H9 (cell line): ENCODE results near the gene MXRA7. TPM values are rescaled to one million over a fixed set of nuclear protein-coding genes. Genes with fewer than 3 reads are reported as not detected.
"Not testable (repeated sequence)": the region's sequence is repeated elsewhere in the genome, so short reads cannot be mapped to it uniquely, and the experiment has no call there.

Source experiments
- DNase-seq: peaks from one replicate; pipeline ENCODE4 v3.0.0-alpha.2; 2017
- H2AFZ ChIP-seq: one replicate; pipeline ENCODE4 v1.6.1; 2013; ENCODE audit warnings: mild to moderate bottlenecking, low read length, control low read depth, moderate library complexity
- H2AK5ac ChIP-seq: 2 replicates; pipeline ENCODE4 v1.6.1; 2013; ENCODE audit warnings: low read length, control low read depth, mixed read lengths; ENCODE audit not compliant: insufficient read length
- H2BK120ac ChIP-seq: one replicate; pipeline ENCODE4 v1.6.1; 2013; ENCODE audit warnings: low read depth, mild to moderate bottlenecking, low read length, control low read depth, inconsistent platforms; ENCODE audit not compliant: poor library complexity, severe bottlenecking
- H2BK12ac ChIP-seq: 2 replicates; pipeline ENCODE4 v1.6.1; 2013; ENCODE audit warnings: low read length, control low read depth, mixed read lengths, low read depth; ENCODE audit not compliant: insufficient read length
- H2BK15ac ChIP-seq: 2 replicates; pipeline ENCODE4 v1.6.1; 2013; ENCODE audit warnings: low read depth, low read length, control low read depth
- H2BK20ac ChIP-seq: one replicate; pipeline ENCODE4 v1.6.1; 2013; ENCODE audit warnings: low read depth, mild to moderate bottlenecking, low read length, control low read depth, inconsistent platforms; ENCODE audit not compliant: poor library complexity, severe bottlenecking
- H2BK5ac ChIP-seq: 2 replicates; pipeline ENCODE4 v1.6.1; 2013; ENCODE audit warnings: low read length, control low read depth, mixed read lengths; ENCODE audit not compliant: insufficient read length
- H3K14ac ChIP-seq: 2 replicates; pipeline ENCODE4 v1.6.1; 2013; ENCODE audit warnings: low read length, control low read depth; ENCODE audit not compliant: insufficient read depth
- H3K18ac ChIP-seq: 2 replicates; pipeline ENCODE4 v1.6.1; 2013; ENCODE audit warnings: low read depth, mild to moderate bottlenecking, mixed read lengths, low read length, control low read depth; ENCODE audit not compliant: insufficient read length
- H3K23ac ChIP-seq: 2 replicates; pipeline ENCODE4 v1.6.1; 2013; ENCODE audit warnings: low read length, control low read depth, mixed read lengths, low read depth; ENCODE audit not compliant: insufficient read length
- H3K23me2 ChIP-seq: 2 replicates; pipeline ENCODE4 v1.6.1; 2013; ENCODE audit warnings: low read depth, mild to moderate bottlenecking, mixed read lengths, low read length, control low read depth; ENCODE audit not compliant: insufficient read length, poor library complexity, severe bottlenecking
- H3K27ac ChIP-seq: 2 replicates; pipeline ENCODE4 v1.5.1; 2013; ENCODE audit warnings: low read length, control low read depth, mixed read lengths, low read depth; ENCODE audit not compliant: insufficient read length
- H3K27me3 ChIP-seq: 2 replicates; pipeline ENCODE4 v1.6.1; 2013; ENCODE audit warnings: low read length, control low read depth, inconsistent platforms; ENCODE audit not compliant: insufficient read depth
- H3K4ac ChIP-seq: 2 replicates; pipeline ENCODE4 v1.6.1; 2013; ENCODE audit warnings: low read depth, mild to moderate bottlenecking, control low read depth, inconsistent platforms, low read length, moderate library complexity
- H3K4me1 ChIP-seq: 2 replicates; pipeline ENCODE4 v1.6.1; 2013; ENCODE audit warnings: low read length, control low read depth, inconsistent platforms; ENCODE audit not compliant: insufficient read depth
- H3K4me2 ChIP-seq: 2 replicates; pipeline ENCODE4 v1.6.1; 2013; ENCODE audit warnings: low read length, control low read depth, mixed read lengths; ENCODE audit not compliant: insufficient read length, insufficient read depth
- H3K56ac ChIP-seq: 2 replicates; pipeline ENCODE4 v1.6.1; 2013; ENCODE audit warnings: low read depth, mild to moderate bottlenecking, mixed read lengths, low read length, control low read depth; ENCODE audit not compliant: insufficient read length
- H3K79me1 ChIP-seq: 2 replicates; pipeline ENCODE4 v1.6.1; 2013; ENCODE audit warnings: low read depth, mild to moderate bottlenecking, moderate library complexity, low read length, control low read depth, inconsistent platforms; ENCODE audit not compliant: insufficient read depth, poor library complexity, severe bottlenecking
- H3K79me2 ChIP-seq: 2 replicates; pipeline ENCODE4 v1.6.1; 2013; ENCODE audit warnings: low read length, control low read depth, inconsistent platforms; ENCODE audit not compliant: insufficient read depth
- H3K9ac ChIP-seq: 2 replicates; pipeline ENCODE4 v1.6.1; 2013; ENCODE audit warnings: low read length, control low read depth, mixed read lengths; ENCODE audit not compliant: insufficient read length; ENCODE audit errors: extremely low read depth
- H3K9me3 ChIP-seq: one replicate; pipeline ENCODE4 v1.6.1; 2013; ENCODE audit warnings: low read depth, low read length, inconsistent platforms; ENCODE audit not compliant: control insufficient read depth
- H3T11ph ChIP-seq: one replicate; pipeline ENCODE4 v1.6.1; 2013; ENCODE audit warnings: mild to moderate bottlenecking, low read length, control low read depth, inconsistent platforms
- H4K20me1 ChIP-seq: one replicate; pipeline ENCODE4 v1.6.1; 2013; ENCODE audit not compliant: control insufficient read depth, insufficient read length, insufficient read depth
- H4K5ac ChIP-seq: 2 replicates; pipeline ENCODE4 v1.6.1; 2013; ENCODE audit warnings: low read depth, mild to moderate bottlenecking, mixed read lengths, low read length, control low read depth; ENCODE audit not compliant: insufficient read length
- H4K8ac ChIP-seq: replicated peaks from 2 replicates; pipeline ENCODE4 v1.6.1; 2013; ENCODE audit warnings: low read length, control low read depth, mixed read lengths, low read depth; ENCODE audit not compliant: insufficient read length
- H4K91ac ChIP-seq: 2 replicates; pipeline ENCODE4 v1.6.1; 2013; ENCODE audit warnings: low read depth, mild to moderate bottlenecking, moderate library complexity, mixed read lengths, low read length, control low read depth; ENCODE audit not compliant: insufficient read length
- H3K27ac Mint-ChIP-seq, 3 experiments: 2 replicates in 2 of 3; 3 replicates in 1 of 3; pipeline ENCODE4 v1.8.0; 2020 to 2021; ENCODE audit warnings: mixed read lengths in 3 of 3, mild to moderate bottlenecking in 1 of 3, moderate library complexity in 1 of 3
- H3K27me3 Mint-ChIP-seq: 2 replicates; pipeline ENCODE4 v1.8.0; 2021; ENCODE audit warnings: low read depth, mild to moderate bottlenecking, moderate library complexity, mixed read lengths
- H3K36me3 Mint-ChIP-seq, 3 experiments: 2 replicates in 2 of 3; 3 replicates in 1 of 3; pipeline ENCODE4 v1.8.0; 2020 to 2021; ENCODE audit warnings: low read depth in 3 of 3, mixed read lengths in 3 of 3; ENCODE audit not compliant: insufficient read depth in 1 of 3
- H3K4me1 Mint-ChIP-seq, 2 experiments: 2 replicates each; pipeline ENCODE4 v1.8.0; 2020; ENCODE audit warnings: mixed read lengths in 2 of 2
- H3K4me3 Mint-ChIP-seq, 2 experiments: 2 replicates in 1 of 2; 3 replicates in 1 of 2; pipeline ENCODE4 v1.8.0; 2020 to 2021; ENCODE audit warnings: mild to moderate bottlenecking in 2 of 2, mixed read lengths in 2 of 2, moderate library complexity in 1 of 2
- H3K9me3 Mint-ChIP-seq, 2 experiments: 2 replicates in 1 of 2; 3 replicates in 1 of 2; pipeline ENCODE4 v1.8.0; 2020; ENCODE audit warnings: mild to moderate bottlenecking in 2 of 2, mixed read lengths in 2 of 2, moderate library complexity in 1 of 2
- WGBS: extraction: QIAGEN DNeasy Blood & Tissue Kit; methylation state at CpG from one replicate; pipeline ENCODE4 v1.1.7; 2013; ENCODE audit warnings: missing lambda C conversion rate, low lambda C conversion rate, mixed read lengths; ENCODE audit not compliant: insufficient read length; ENCODE audit errors: extremely low coverage; 5-methylcytosine and 5-hydroxymethylcytosine counted together
- total RNA-seq: library from RNA; stranded (reverse); gene quantifications from 2 replicates; pipeline ENCODE4 v1.2.1, GENCODE V29; 2021
- TF ChIP-seq, protein P1 (sequence below): fragments of 200-600 bp; sonication (generic); conservative IDR thresholded peaks from 3 replicates; pipeline ENCODE4 v1.8.0; 2021; ENCODE audit warnings: antibody characterized with exemption, mild to moderate bottlenecking

The MXRA7 gene
- total RNA-seq, 1 experiment from 2014 or later, result 28.2 TPM

DNA sequence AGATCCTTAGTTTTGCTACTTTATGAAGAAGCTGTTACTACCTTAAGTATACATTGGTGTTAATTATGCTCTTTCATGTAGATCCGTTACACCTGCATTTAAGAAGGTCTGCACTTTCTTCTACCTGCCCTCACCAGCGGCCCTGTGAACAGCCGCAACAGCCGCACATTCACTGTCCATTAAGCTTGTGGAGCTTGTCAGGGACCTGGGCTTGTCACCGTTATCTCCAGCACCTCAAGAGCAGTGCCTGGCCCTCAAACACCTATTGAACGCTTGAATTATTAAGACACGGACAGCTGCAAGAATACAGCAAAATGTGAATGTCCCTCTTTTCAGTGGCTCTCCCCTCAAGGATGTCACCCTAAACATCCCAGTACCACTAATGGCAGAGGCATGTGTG is 3.0 kb upstream of the MXRA7 start:
- no peak overlapping the region for H2BK20ac ChIP-seq
- no peak overlapping the region for H3K27ac Mint-ChIP-seq
- no peak overlapping the region for H3K4ac ChIP-seq
- H2BK120ac ChIP-seq, result no peak overlapping the region
- H3K56ac ChIP-seq, result no peak overlapping the region
- H3T11ph ChIP-seq, result no peak overlapping the region
- H4K8ac ChIP-seq, result no peak overlapping the region
- peaks cover 13% of the 10 kb centered on the region for H3K27me3 Mint-ChIP-seq
- no peaks in the 10 kb centered on the region for H3K4me1 ChIP-seq
- no peak overlapping the region for H3K27ac ChIP-seq
- H3K9me3 Mint-ChIP-seq, result no peaks in the 10 kb centered on the region
- H2BK12ac ChIP-seq, result no peak overlapping the region
- peaks cover 4% of the 10 kb centered on the region for H3K23me2 ChIP-seq
- no peak overlapping the region for H2AFZ ChIP-seq
- H3K27me3 ChIP-seq, result no peaks in the 10 kb centered on the region; the same call in 1 of the 2 replicates
- no peaks in the 10 kb centered on the region for H3K79me2 ChIP-seq
- no peaks in the 10 kb centered on the region for H4K20me1 ChIP-seq
- TF ChIP-seq, protein P1, sequence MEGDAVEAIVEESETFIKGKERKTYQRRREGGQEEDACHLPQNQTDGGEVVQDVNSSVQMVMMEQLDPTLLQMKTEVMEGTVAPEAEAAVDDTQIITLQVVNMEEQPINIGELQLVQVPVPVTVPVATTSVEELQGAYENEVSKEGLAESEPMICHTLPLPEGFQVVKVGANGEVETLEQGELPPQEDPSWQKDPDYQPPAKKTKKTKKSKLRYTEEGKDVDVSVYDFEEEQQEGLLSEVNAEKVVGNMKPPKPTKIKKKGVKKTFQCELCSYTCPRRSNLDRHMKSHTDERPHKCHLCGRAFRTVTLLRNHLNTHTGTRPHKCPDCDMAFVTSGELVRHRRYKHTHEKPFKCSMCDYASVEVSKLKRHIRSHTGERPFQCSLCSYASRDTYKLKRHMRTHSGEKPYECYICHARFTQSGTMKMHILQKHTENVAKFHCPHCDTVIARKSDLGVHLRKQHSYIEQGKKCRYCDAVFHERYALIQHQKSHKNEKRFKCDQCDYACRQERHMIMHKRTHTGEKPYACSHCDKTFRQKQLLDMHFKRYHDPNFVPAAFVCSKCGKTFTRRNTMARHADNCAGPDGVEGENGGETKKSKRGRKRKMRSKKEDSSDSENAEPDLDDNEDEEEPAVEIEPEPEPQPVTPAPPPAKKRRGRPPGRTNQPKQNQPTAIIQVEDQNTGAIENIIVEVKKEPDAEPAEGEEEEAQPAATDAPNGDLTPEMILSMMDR, result no peak
- H3K36me3 Mint-ChIP-seq, result peaks cover 7 to 34% (median 33%) of the 10 kb centered on the region in 3 experiments; a peak in 6 of 7 replicates
- no peak overlapping the region for H4K5ac ChIP-seq
- no peak overlapping the region for H4K91ac ChIP-seq
- H3K18ac ChIP-seq, result no peak overlapping the region
- no peak overlapping the region for H3K4me3 Mint-ChIP-seq
- H3K4me2 ChIP-seq, result no peak overlapping the region
- H3K4me1 Mint-ChIP-seq, result peaks cover 20 to 23% of the 10 kb centered on the region in 2 experiments
- DNase-seq, result no peak
- no peak overlapping the region for H2BK5ac ChIP-seq
- no peaks in the 10 kb centered on the region for H3K9me3 ChIP-seq
- H2AK5ac ChIP-seq, result no peak overlapping the region
- H3K9ac ChIP-seq, result no peak overlapping the region
- H3K79me1 ChIP-seq, result no peaks in the 10 kb centered on the region
- no CpG with 5 or more reads among the region's 7 CpGs for WGBS
- no peak overlapping the region for H3K14ac ChIP-seq
- no peak overlapping the region for H3K23ac ChIP-seq
- no peak overlapping the region for H2BK15ac ChIP-seq

DNA sequence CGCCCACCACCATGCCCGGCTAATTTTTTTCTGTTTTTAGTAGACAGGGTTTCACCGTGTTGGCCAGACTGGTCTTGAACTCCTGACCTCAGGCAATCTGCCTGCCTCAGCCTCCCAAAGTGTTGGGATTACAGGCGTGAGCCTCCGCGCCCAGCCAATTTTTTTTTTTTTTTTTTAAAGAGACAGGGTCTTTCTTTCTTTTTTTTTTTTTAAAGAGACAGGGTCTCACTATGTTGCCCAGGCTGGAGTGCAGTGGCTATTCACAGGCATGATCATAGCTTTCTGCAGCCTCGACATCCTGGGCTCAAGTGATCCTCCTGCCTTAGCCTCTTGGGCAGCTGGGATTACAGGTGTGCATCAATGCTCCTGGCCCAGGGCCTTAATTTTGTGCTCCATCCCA is 1.6 kb upstream of the MXRA7 start:
- H3K23me2 ChIP-seq, H4K5ac ChIP-seq, DNase-seq, H2AFZ ChIP-seq, H2BK5ac ChIP-seq, H3K27me3 ChIP-seq, H4K91ac ChIP-seq, H3K4me2 ChIP-seq, H3K56ac ChIP-seq, H2BK15ac ChIP-seq, H2BK20ac ChIP-seq, H4K20me1 ChIP-seq, H3K27ac Mint-ChIP-seq, H3K4me3 Mint-ChIP-seq, H3K4ac ChIP-seq, H3K4me1 ChIP-seq, H3K79me1 ChIP-seq, H2BK12ac ChIP-seq, H4K8ac ChIP-seq, H3K14ac ChIP-seq, H3T11ph ChIP-seq, H3K9me3 Mint-ChIP-seq, H2BK120ac ChIP-seq, H2AK5ac ChIP-seq, H3K27ac ChIP-seq, H3K18ac ChIP-seq, H3K79me2 ChIP-seq, H3K23ac ChIP-seq, H3K9me3 ChIP-seq, H3K9ac ChIP-seq: not testable (repeated sequence)
- peaks cover 0 to 23% (median 22%) of the 10 kb centered on the region in 3 experiments; a peak in 4 of 7 replicates for H3K36me3 Mint-ChIP-seq
- peaks cover 18% of the 10 kb centered on the region for H3K27me3 Mint-ChIP-seq
- no CpG with 5 or more reads among the region's 7 CpGs for WGBS
- H3K4me1 Mint-ChIP-seq, result peaks cover 33 to 36% of the 10 kb centered on the region in 2 experiments
